ENCODE data around the gene JMJD4. TPM values are rescaled to one million over a fixed set of nuclear protein-coding genes. Genes with fewer than 3 reads are reported as not detected.
"Not testable (repeated sequence)": the region's sequence is repeated elsewhere in the genome, so short reads cannot be mapped to it uniquely, and the experiment has no call there.

Gene JMJD4
- total and polyA plus RNA-seq, 2 donors = 14.4 to 17.8 TPM

DNA sequence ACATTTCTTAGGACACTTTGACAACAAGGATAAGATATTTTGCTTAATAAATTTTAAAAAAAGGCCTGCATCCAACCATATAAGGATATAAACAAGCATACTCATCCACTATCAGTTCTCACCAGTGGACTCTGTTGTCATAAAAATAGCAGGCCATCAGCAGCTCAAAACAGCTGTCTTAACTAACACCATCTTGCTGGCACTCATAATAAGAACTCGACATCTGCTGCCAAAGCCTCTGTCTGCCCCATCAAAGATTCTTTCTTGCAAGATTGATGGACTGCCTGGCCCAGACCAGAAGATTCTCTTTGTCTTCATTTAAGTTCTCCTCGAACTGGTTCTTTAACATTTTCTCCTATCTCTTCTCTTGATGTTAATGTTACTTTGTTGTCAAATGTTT lies 10.1 kb downstream of the JMJD4 start:
- no peak overlapping the region for H3K4me3 ChIP-seq (ENCODE audit: low read length in 2 of 2)
- H3K27me3 ChIP-seq (ENCODE audit: control insufficient read depth in 2 of 2, insufficient read depth in 1 of 2, low read length in 1 of 2) = peaks cover 0 to 12% of the 10 kb centered on the region in 2 donors

DNA sequence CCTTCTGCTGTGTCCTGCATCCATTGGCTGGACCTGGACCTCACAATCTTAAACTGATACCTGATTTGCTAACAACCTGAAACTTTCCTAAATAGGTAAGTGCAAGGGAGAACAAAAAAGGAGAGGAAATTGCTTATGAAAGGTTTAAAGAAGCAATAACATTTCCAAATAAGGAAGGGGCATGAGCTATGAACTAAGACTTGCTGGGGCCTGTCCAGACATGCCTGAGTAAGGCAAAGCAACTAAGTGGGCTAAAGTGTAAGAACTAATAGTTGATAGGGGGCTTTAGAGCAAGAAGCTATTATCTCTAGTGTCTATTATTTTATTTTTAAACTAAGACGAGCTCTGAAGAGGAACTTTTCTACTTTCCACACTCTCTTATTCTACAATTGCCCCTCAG lies 11.6 kb downstream of the JMJD4 start:
- Histone ChIP-seq H3K27me3 (ENCODE audit: control insufficient read depth in 2 of 2, insufficient read depth in 1 of 2, low read length in 1 of 2) (peaks cover 0 to 8% of the 10 kb centered on the region in 2 donors), H3K27ac (ENCODE audit: low read depth in 1 of 2, low read length in 1 of 2) (no peak overlapping the region), H3K4me1 (ENCODE audit: control insufficient read depth in 2 of 2, insufficient read depth in 2 of 2, low read length in 2 of 2) (peaks cover 5 to 6% of the 10 kb centered on the region in 2 donors), H3K4me3 (ENCODE audit: low read length in 2 of 2) (no peak overlapping the region), H3K36me3 (ENCODE audit: control insufficient read depth in 2 of 2, insufficient read depth in 2 of 2, low read length in 1 of 2) (no peaks in the 10 kb centered on the region), H3K9me3 (ENCODE audit: control insufficient read depth in 2 of 2, insufficient read depth in 1 of 2, low read length in 1 of 2) (peaks cover 3 to 26% of the 10 kb centered on the region in 2 donors)
- DNase-seq (ENCODE audit: low read depth in 6 of 9, low spot score in 9 of 9) = no peak
- 96% methylated on average over 1 of the region's 1 CpG for WGBS

More for the DNA sequence above, 10.1 kb downstream of the JMJD4 start:
- Histone ChIP-seq H3K4me1 (ENCODE audit: control insufficient read depth in 2 of 2, insufficient read depth in 2 of 2, low read length in 2 of 2) (peaks cover 6 to 14% of the 10 kb centered on the region in 2 donors), H3K27ac (ENCODE audit: low read depth in 1 of 2, low read length in 1 of 2) (no peak overlapping the region), H3K9me3 (ENCODE audit: control insufficient read depth in 2 of 2, insufficient read depth in 1 of 2, low read length in 1 of 2) (peaks cover 2 to 15% of the 10 kb centered on the region in 2 donors), H3K36me3 (ENCODE audit: control insufficient read depth in 2 of 2, insufficient read depth in 2 of 2, low read length in 1 of 2) (no peaks in the 10 kb centered on the region)
- WGBS = 86% methylated on average over 2 of the region's 2 CpGs
- DNase-seq (ENCODE audit: low read depth in 6 of 9, low spot score in 9 of 9) = no peak

DNA sequence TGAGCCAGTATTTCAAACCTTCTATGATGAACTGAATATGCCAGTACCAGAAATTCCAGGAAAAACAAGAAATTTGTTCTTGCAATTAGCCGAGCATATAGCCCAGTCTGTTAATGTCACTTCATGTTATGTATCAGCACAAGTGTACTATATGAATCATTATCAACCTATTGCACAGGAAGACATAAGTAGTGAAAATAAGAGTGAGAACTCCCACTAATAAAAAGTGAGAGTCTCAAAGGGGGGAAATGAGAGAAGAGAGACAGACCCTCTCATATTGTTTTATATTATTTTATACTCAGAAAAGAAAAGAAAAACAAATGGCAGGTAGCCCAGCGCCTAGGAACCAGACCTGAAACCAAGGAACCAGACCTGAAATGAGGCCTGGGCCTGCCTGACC lies 16.2 kb downstream of the JMJD4 start:
- no peaks in the 10 kb centered on the region for H3K27me3 ChIP-seq (ENCODE audit: control insufficient read depth in 2 of 2, insufficient read depth in 1 of 2, low read length in 1 of 2)
- no peak overlapping the region for H3K4me3 ChIP-seq (ENCODE audit: low read length in 2 of 2)
- no peak overlapping the region for H3K27ac ChIP-seq (ENCODE audit: low read depth in 1 of 2, low read length in 1 of 2)
- no peaks in the 10 kb centered on the region for H3K4me1 ChIP-seq (ENCODE audit: control insufficient read depth in 2 of 2, insufficient read depth in 2 of 2, low read length in 2 of 2)
- 89% methylated on average over 2 of the region's 2 CpGs for WGBS
- H3K9me3 ChIP-seq (ENCODE audit: control insufficient read depth in 2 of 2, insufficient read depth in 1 of 2, low read length in 1 of 2) = peaks cover 3 to 27% of the 10 kb centered on the region in 2 donors
- no peak for DNase-seq (ENCODE audit: low read depth in 6 of 9, low spot score in 9 of 9)
- H3K36me3 ChIP-seq (ENCODE audit: control insufficient read depth in 2 of 2, insufficient read depth in 2 of 2, low read length in 1 of 2) = no peaks in the 10 kb centered on the region

DNA sequence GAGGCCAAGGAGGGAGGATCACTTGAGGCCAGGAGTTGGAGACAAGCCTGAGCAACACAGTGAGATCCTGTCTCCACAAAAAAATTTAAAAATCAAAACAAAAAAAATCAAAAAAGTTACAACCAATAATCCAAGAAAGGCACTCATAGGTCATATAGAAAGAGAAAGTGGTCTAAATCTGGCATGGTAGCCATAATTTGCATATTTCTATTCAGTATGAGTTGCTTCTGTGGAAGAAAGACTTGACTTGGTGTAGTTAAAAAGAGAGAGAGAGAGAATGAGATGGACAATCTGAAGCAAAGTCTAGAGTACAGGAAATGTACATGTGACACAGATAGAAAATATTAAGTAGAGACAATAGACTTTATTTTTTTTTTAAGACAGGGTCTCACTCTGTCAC lies 22.5 kb downstream of the JMJD4 start:
- Histone ChIP-seq H3K4me1 (ENCODE audit: control insufficient read depth in 2 of 2, insufficient read depth in 2 of 2, low read length in 2 of 2) (no peaks in the 10 kb centered on the region), H3K36me3 (ENCODE audit: control insufficient read depth in 2 of 2, insufficient read depth in 2 of 2, low read length in 1 of 2) (no peaks in the 10 kb centered on the region), H3K4me3 (ENCODE audit: low read length in 2 of 2) (no peak overlapping the region), H3K9me3 (ENCODE audit: control insufficient read depth in 2 of 2, insufficient read depth in 1 of 2, low read length in 1 of 2) (peaks cover 0 to 10% of the 10 kb centered on the region in 2 donors), H3K27ac (ENCODE audit: low read depth in 1 of 2, low read length in 1 of 2) (no peak overlapping the region), H3K27me3 (ENCODE audit: control insufficient read depth in 2 of 2, insufficient read depth in 1 of 2, low read length in 1 of 2) (no peaks in the 10 kb centered on the region)
- DNase-seq (ENCODE audit: low read depth in 6 of 9, low spot score in 9 of 9) = no peak

DNA sequence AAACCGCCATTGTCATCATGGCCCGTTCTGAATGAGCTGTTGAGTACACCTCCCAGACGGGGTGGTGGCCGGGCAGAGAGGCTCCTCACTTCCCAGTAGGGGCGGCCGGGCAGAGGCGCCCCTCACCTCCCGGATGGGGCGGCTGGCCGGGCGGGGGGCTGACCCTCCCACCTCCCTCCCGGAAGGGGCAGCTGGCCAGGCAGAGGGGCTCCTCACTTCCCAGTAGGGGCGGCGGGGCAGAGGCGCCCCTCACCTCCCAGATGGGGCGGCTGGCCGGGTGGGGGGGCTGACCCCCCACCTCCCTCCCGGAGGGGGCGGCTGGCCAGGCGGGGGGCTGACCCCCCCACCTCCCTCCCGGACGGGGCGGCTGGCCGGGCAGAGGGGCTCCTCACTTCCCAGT lies 24.6 kb downstream of the JMJD4 start:
- not testable (repeated sequence) for H3K36me3 ChIP-seq (ENCODE audit: control insufficient read depth in 2 of 2, insufficient read depth in 2 of 2, low read length in 1 of 2); H3K27me3 ChIP-seq (ENCODE audit: control insufficient read depth in 2 of 2, insufficient read depth in 1 of 2, low read length in 1 of 2); H3K4me1 ChIP-seq (ENCODE audit: control insufficient read depth in 2 of 2, insufficient read depth in 2 of 2, low read length in 2 of 2); H3K27ac ChIP-seq (ENCODE audit: low read depth in 1 of 2, low read length in 1 of 2); H3K4me3 ChIP-seq (ENCODE audit: low read length in 2 of 2); DNase-seq (ENCODE audit: low read depth in 6 of 9, low spot score in 9 of 9)
- WGBS = 97% methylated on average over 20 of the region's 24 CpGs
- H3K9me3 ChIP-seq (ENCODE audit: control insufficient read depth in 2 of 2, insufficient read depth in 1 of 2, low read length in 1 of 2) = peaks cover 0 to 10% of the 10 kb centered on the region in 2 donors

DNA sequence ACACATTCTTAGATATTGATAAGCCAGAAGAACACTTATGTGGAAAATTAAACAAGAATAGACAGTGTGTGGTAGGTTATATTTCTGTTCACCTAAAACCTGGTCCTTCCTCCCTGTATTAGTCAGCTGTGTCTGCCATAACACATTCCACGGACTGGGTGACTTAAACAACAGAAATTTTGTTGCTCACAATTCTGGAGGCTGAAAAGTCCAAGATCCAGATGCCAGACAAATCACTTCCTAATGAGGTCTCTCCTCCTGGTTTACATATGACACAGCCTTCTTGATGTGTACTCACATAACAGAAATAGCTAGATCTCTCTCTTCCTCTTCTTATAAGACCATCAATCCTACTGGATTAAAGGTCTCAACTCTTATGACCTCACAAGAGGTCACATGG lies 25.7 kb downstream of the JMJD4 start:
- no peaks in the 10 kb centered on the region for H3K27me3 ChIP-seq (ENCODE audit: control insufficient read depth in 2 of 2, insufficient read depth in 1 of 2, low read length in 1 of 2)

DNA sequence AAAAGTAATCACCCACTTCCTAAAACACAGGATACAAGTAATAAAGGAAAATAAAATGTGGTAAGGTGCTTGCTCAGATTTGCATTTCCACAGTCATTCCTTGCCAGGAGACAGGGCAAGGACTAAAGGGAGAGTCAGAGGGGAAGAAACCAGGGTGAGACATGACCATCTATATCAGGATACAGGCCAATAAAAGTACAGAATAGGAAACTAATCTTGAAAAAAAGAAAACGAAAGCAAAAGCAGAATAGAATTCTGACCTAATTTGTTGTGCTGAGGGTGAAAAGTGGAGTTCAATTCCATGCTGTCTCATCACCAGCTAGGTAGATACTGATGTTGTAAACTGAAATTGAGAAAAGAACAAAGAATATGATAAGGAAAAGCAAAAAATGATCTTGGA lies 27.3 kb downstream of the JMJD4 start:
- Histone ChIP-seq H3K9me3 (ENCODE audit: control insufficient read depth in 2 of 2, insufficient read depth in 1 of 2, low read length in 1 of 2) (no peaks in the 10 kb centered on the region), H3K4me1 (ENCODE audit: control insufficient read depth in 2 of 2, insufficient read depth in 2 of 2, low read length in 2 of 2) (no peaks in the 10 kb centered on the region), H3K27ac (ENCODE audit: low read depth in 1 of 2, low read length in 1 of 2) (no peak overlapping the region), H3K4me3 (ENCODE audit: low read length in 2 of 2) (no peak overlapping the region), H3K36me3 (ENCODE audit: control insufficient read depth in 2 of 2, insufficient read depth in 2 of 2, low read length in 1 of 2) (no peaks in the 10 kb centered on the region), H3K27me3 (ENCODE audit: control insufficient read depth in 2 of 2, insufficient read depth in 1 of 2, low read length in 1 of 2) (no peaks in the 10 kb centered on the region)
- no peak for DNase-seq (ENCODE audit: low read depth in 6 of 9, low spot score in 9 of 9)
- 57% methylated on average over 1 of the region's 1 CpG for WGBS

More for the DNA sequence above, 25.7 kb downstream of the JMJD4 start:
- 90% methylated on average over 1 of the region's 1 CpG for WGBS
- Histone ChIP-seq H3K27ac (ENCODE audit: low read depth in 1 of 2, low read length in 1 of 2) (no peak overlapping the region), H3K4me3 (ENCODE audit: low read length in 2 of 2) (no peak overlapping the region), H3K9me3 (ENCODE audit: control insufficient read depth in 2 of 2, insufficient read depth in 1 of 2, low read length in 1 of 2) (peaks cover 0 to 10% of the 10 kb centered on the region in 2 donors), H3K4me1 (ENCODE audit: control insufficient read depth in 2 of 2, insufficient read depth in 2 of 2, low read length in 2 of 2) (no peaks in the 10 kb centered on the region), H3K36me3 (ENCODE audit: control insufficient read depth in 2 of 2, insufficient read depth in 2 of 2, low read length in 1 of 2) (no peaks in the 10 kb centered on the region)
- no peak for DNase-seq (ENCODE audit: low read depth in 6 of 9, low spot score in 9 of 9)

DNA sequence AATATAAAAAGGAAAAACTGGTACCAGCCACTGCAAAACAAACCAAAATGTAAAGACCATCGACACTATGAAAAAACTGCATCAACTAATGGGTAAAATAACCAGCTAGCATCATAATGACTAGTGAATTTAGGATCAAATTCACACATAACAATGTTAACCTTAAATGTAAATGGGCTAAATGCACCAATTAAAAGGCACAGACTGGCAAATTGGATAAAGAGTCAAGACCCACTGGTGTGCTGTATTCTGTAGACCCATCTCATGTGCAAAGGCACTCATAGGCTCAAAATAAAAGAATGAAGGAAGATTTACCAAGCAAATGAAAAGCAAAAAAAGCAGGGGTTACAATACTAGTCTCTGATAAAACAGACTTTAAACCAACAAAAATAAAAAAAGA lies 33.5 kb downstream of the JMJD4 start:
- not testable (repeated sequence) for H3K4me3 ChIP-seq (ENCODE audit: low read length in 2 of 2); H3K4me1 ChIP-seq (ENCODE audit: control insufficient read depth in 2 of 2, insufficient read depth in 2 of 2, low read length in 2 of 2); H3K27me3 ChIP-seq (ENCODE audit: control insufficient read depth in 2 of 2, insufficient read depth in 1 of 2, low read length in 1 of 2); DNase-seq (ENCODE audit: low read depth in 6 of 9, low spot score in 9 of 9); H3K36me3 ChIP-seq (ENCODE audit: control insufficient read depth in 2 of 2, insufficient read depth in 2 of 2, low read length in 1 of 2); H3K9me3 ChIP-seq (ENCODE audit: control insufficient read depth in 2 of 2, insufficient read depth in 1 of 2, low read length in 1 of 2); H3K27ac ChIP-seq (ENCODE audit: low read depth in 1 of 2, low read length in 1 of 2)
- 92% methylated on average over 1 of the region's 1 CpG for WGBS

DNA sequence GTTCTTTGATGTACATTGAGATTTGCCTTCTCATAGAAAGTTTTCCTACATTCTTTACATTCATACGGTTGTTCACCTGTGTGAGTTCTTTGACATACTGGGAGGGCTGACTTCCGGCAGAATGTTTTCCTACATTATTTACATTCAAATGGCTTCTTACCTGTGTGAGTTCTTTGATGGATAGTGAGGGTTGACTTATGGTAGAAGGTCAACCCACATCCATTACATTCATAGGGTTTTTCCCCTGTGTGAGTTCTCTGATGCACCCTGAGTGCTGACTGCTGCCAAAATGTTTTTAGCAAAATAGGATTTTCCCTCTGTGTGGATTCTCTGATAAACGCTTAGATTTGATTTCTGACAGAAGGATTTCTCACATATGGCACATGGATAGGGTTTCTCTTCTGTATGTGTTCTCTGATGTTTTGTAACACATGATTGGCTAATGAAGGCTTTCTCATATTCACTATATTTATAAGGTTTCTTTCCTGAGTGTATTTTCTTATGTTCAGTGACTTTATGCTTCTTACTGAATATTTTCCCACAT lies 37.7 kb downstream of the JMJD4 start:
- DNase-seq (ENCODE audit: low read depth in 6 of 9, low spot score in 9 of 9) = no peak
- Histone ChIP-seq H3K9me3 (ENCODE audit: control insufficient read depth in 2 of 2, insufficient read depth in 1 of 2, low read length in 1 of 2) (peaks cover 0 to 7% of the 10 kb centered on the region in 2 donors), H3K4me1 (ENCODE audit: control insufficient read depth in 2 of 2, insufficient read depth in 2 of 2, low read length in 2 of 2) (no peaks in the 10 kb centered on the region), H3K27ac (ENCODE audit: low read depth in 1 of 2, low read length in 1 of 2) (no peak overlapping the region), H3K27me3 (ENCODE audit: control insufficient read depth in 2 of 2, insufficient read depth in 1 of 2, low read length in 1 of 2) (no peaks in the 10 kb centered on the region), H3K36me3 (ENCODE audit: control insufficient read depth in 2 of 2, insufficient read depth in 2 of 2, low read length in 1 of 2) (no peaks in the 10 kb centered on the region), H3K4me3 (ENCODE audit: low read length in 2 of 2) (no peak overlapping the region)
- 92% methylated on average over 3 of the region's 3 CpGs for WGBS

DNA sequence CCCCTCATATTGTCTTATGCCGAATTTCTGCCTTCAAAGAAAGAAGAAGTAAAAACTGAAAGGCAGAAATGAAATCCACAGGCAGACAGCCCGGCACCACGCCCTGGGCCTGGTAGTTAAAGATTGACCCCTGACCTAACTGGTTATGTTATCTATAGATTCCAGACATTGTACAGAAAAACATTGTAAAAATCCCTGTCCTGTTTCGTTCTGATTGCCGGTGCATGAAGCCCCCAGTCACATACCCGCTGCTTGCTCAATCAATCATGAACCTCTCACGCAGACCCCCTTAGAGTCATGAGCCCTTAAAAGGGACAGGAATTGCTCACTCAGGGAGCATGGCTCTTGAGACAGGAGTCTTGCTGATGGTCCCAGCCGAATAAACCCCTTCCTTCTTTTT lies 49.3 kb downstream of the JMJD4 start:
- Histone ChIP-seq H3K27ac (ENCODE audit: low read depth in 1 of 2, low read length in 1 of 2) (no peak overlapping the region), H3K4me3 (ENCODE audit: low read length in 2 of 2) (no peak overlapping the region), H3K9me3 (ENCODE audit: control insufficient read depth in 2 of 2, insufficient read depth in 1 of 2, low read length in 1 of 2) (peaks cover 0 to 8% of the 10 kb centered on the region in 2 donors), H3K27me3 (ENCODE audit: control insufficient read depth in 2 of 2, insufficient read depth in 1 of 2, low read length in 1 of 2) (no peaks in the 10 kb centered on the region), H3K36me3 (ENCODE audit: control insufficient read depth in 2 of 2, insufficient read depth in 2 of 2, low read length in 1 of 2) (no peaks in the 10 kb centered on the region), H3K4me1 (ENCODE audit: control insufficient read depth in 2 of 2, insufficient read depth in 2 of 2, low read length in 2 of 2) (no peaks in the 10 kb centered on the region)
- WGBS = 78% methylated on average over 8 of the region's 8 CpGs
- DNase-seq (ENCODE audit: low read depth in 6 of 9, low spot score in 9 of 9) = no peak
